Prostate gland (tissue), 2 donors: ENCODE data around the gene NBEA. TPM values are rescaled to one million over a fixed set of nuclear protein-coding genes. Genes with fewer than 3 reads are reported as not detected.

Experiments used
- DNase-seq: peaks from one replicate; pipeline ENCODE4 v3.0.0-alpha.2; 2019; ENCODE audit warnings: low spot score
- H3K27ac ChIP-seq, 2 donors: fragments of 200-600 bp; sonication (generic); 2 replicates each; pipeline ENCODE4 v1.5.1; 2017 to 2019
- H3K27me3 ChIP-seq: fragments of 200-600 bp; sonication (generic); replicated peaks from 2 replicates; pipeline ENCODE4 v1.5.1; 2019; ENCODE audit not compliant: insufficient read depth
- H3K36me3 ChIP-seq, 2 donors: fragments of 200-600 bp; sonication (generic); 1 replicate in 1 of 2; 2 replicates in 1 of 2; pipeline versions ENCODE4 v1.5.1 to v1.8.1; 2017 to 2019
- H3K4me1 ChIP-seq: fragments of 200-600 bp; sonication (generic); replicated peaks from 2 replicates; pipeline ENCODE4 v1.5.1; 2019
- H3K4me3 ChIP-seq, 2 donors: fragments of 200-600 bp; sonication (generic); 2 replicates each; pipeline ENCODE4 v1.5.1; 2017 to 2019
- H3K9me3 ChIP-seq: fragments of 200-600 bp; sonication (generic); 2 replicates; pipeline ENCODE4 v1.5.1; 2017
- POLR2A ChIP-seq: fragments of 450-650 bp; IDR thresholded peaks from one replicate; pipeline ENCODE4 v1.6.1; 2016; ENCODE audit warnings: antibody characterized with exemption, mild to moderate bottlenecking
- POLR2AphosphoS5 ChIP-seq: sonication (generic); formaldehyde crosslinking; IDR thresholded peaks from one replicate; pipeline ENCODE4 v1.6.1; 2017; ENCODE audit warnings: antibody characterized with exemption
- WGBS: methylation state at CpG from one replicate; pipeline ENCODE4 v1.1.5; 2018; 5-methylcytosine and 5-hydroxymethylcytosine counted together
- intact Hi-C: fragments of 100-400 bp; cut with DNase I; formaldehyde crosslinking; loops from one replicate; pipeline ENCODE4 v1.14.2; 2022
- total RNA-seq, 2 donors: library from RNA; depleted of rRNA; stranded (reverse); fragments of >200 nt; gene quantifications; one replicate each; pipeline ENCODE4 v1.1.0, GENCODE V29; 2016
- TF ChIP-seq, protein P1 (sequence below), 4 experiments: fragments of 200-600 bp in 2 of 4; fragments of 450-650 bp in 2 of 4; sonication (generic) in 2 of 4; IDR thresholded peaks; 1 replicate in 3 of 4; 2 replicates in 1 of 4; pipeline ENCODE4 v1.5.1; 2016 to 2019; ENCODE audit warnings: antibody characterized with exemption in 4 of 4, mild to moderate bottlenecking in 2 of 4, moderate library complexity in 2 of 4

NBEA gene
- total RNA-seq, 2 donors from 2014 or later = 13.6 to 16.9 TPM

DNA sequence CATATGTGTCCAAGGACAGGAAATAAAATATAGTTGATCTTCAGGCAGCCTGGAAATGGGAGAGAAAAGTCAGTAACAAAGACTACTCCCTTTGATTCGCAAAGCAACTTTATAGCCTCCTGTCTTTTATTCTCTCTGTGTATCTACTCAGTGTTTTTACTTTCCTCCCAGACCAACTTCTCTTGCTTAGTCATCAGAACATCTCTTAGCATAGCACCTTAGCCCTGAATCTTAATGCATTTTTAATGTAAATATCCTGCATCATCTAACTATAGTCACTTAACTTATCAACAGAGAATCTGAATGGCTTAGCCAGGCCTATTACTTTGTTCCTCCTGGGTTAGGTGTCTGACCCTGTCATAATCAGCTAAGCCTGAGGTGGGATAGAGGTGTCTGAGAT lies 296.2 kb downstream of the NBEA start:
- H3K4me1 ChIP-seq = no peaks in the 10 kb centered on the region
- TF ChIP-seq, protein P1, sequence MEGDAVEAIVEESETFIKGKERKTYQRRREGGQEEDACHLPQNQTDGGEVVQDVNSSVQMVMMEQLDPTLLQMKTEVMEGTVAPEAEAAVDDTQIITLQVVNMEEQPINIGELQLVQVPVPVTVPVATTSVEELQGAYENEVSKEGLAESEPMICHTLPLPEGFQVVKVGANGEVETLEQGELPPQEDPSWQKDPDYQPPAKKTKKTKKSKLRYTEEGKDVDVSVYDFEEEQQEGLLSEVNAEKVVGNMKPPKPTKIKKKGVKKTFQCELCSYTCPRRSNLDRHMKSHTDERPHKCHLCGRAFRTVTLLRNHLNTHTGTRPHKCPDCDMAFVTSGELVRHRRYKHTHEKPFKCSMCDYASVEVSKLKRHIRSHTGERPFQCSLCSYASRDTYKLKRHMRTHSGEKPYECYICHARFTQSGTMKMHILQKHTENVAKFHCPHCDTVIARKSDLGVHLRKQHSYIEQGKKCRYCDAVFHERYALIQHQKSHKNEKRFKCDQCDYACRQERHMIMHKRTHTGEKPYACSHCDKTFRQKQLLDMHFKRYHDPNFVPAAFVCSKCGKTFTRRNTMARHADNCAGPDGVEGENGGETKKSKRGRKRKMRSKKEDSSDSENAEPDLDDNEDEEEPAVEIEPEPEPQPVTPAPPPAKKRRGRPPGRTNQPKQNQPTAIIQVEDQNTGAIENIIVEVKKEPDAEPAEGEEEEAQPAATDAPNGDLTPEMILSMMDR (IDR thresholded peaks at IDR 0.05) = no peak
- TF ChIP-seq POLR2A = no peak
- no peak for TF ChIP-seq POLR2AphosphoS5
- H3K27ac ChIP-seq = no peak overlapping the region
- no peaks in the 10 kb centered on the region for H3K27me3 ChIP-seq
- no peaks in the 10 kb centered on the region for H3K9me3 ChIP-seq
- WGBS = 72% methylated on average over 1 of the region's 1 CpG
- H3K4me3 ChIP-seq = no peak overlapping the region
- intact Hi-C loops = no loop called here
- no peaks in the 10 kb centered on the region for H3K36me3 ChIP-seq
- DNase-seq = no peak

DNA sequence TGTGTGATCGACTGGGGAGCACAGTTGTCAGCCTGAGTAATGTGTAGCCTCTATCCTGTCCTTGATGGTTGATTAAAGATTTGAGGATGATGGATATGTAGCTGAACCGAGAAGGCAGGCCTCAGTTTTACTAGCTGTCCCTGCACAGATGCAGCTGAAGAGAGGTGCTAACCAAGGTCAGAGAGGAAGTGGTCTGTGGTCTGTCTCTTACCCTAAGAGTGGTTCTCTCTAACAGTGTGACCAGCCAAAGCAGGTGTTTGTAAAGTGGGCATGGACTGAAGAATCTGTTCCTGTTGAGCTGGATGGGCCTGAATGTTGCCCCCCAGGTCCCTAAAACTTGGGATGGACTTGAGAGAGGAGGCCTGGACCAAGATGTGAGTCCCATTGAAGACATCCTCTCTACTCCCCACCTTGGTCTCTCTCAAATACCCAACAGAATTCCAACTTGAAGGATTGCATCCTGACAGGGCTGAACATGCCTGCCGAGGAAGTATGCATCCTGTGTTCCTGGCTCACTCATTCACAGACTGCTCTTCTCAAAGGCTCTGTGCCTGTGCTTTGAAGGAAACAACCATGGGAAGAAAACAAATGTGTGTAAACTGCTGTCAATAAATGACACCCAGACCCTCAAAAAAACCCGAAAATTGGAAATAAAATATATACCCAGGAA lies 310.6 kb downstream of the NBEA start:
- WGBS = 78% methylated on average over 4 of the region's 4 CpGs
- H3K27ac ChIP-seq = no peak overlapping the region
- H3K9me3 ChIP-seq = no peaks in the 10 kb centered on the region
- no peaks in the 10 kb centered on the region for H3K27me3 ChIP-seq
- H3K4me3 ChIP-seq = no peak overlapping the region
- H3K36me3 ChIP-seq = no peaks in the 10 kb centered on the region
- TF ChIP-seq POLR2AphosphoS5 (no peak), POLR2A (no peak)
- TF ChIP-seq, protein P1 (IDR thresholded peaks at IDR 0.05) = no peak
- no peaks in the 10 kb centered on the region for H3K4me1 ChIP-seq
- intact Hi-C loops = no loop called here
- DNase-seq = no peak

DNA sequence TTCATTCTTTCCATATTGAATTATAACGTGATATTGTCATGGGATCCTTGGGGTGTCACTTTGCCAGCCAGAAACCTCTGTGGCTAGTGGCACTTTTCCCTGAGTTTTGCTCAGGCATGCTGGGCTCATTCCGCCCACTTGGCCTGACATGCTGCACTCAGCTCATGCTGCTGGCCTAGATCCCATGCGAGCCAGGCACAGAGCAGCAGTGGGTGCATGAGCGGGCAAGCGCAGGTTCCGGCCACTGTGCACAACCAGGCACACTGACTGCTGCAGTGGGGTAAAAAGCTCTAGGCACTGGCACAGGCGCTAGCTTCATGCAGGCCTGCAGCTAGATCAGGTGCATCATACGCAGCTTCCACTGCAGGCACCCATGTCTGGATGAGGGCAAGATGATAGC lies 313.2 kb downstream of the NBEA start:
- TF ChIP-seq, protein P1 (IDR thresholded peaks at IDR 0.05) = no peak
- TF ChIP-seq POLR2A = no peak
- TF ChIP-seq POLR2AphosphoS5 = no peak
- no peaks in the 10 kb centered on the region for H3K4me1 ChIP-seq
- H3K36me3 ChIP-seq = no peaks in the 10 kb centered on the region
- H3K4me3 ChIP-seq = no peak overlapping the region
- H3K27ac ChIP-seq = no peak overlapping the region
- intact Hi-C loops = no loop called here
- 68% methylated on average over 5 of the region's 8 CpGs for WGBS
- H3K27me3 ChIP-seq = no peaks in the 10 kb centered on the region
- H3K9me3 ChIP-seq = no peaks in the 10 kb centered on the region
- peak; percentile 23 for DNase-seq

DNA sequence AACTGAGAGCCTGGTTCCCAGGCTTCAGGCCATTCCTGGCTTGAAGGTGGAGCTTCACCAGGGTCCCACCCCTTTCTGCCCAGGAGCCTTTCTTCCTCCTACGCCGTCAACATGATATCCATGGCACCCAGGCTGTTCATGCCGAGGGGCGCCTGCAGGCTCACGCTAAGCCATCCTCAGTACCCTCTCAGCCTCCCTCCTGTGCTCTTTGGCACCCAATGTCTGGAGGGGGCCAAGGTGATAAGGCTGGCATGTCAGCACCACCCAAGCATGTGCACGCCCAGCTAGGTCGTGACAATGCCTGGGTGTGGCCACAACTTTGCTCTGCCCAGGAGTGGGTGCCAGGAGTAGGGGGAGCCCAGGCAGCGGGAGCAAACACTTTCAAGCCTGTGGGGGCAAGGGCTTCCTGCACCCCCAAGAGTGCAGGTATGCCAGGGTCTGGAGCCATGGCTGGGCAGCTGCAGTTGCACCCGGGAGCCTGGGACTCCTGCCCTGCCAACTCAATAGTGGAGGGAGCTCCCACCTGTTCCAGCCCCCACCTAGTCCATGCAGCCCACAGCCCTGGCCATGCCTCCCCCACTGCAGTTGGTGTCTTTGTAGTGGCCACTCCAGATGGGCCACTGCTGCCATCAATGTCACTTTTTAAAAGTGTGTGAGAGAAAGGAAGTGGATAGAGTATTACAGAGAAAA lies 314.5 kb downstream of the NBEA start:
- H3K27me3 ChIP-seq = no peaks in the 10 kb centered on the region
- 78% methylated on average over 9 of the region's 9 CpGs for WGBS
- TF ChIP-seq, protein P1 (IDR thresholded peaks at IDR 0.05) = no peak
- no peak for TF ChIP-seq POLR2A
- TF ChIP-seq POLR2AphosphoS5 = no peak
- no peaks in the 10 kb centered on the region for H3K36me3 ChIP-seq
- no peak overlapping the region for H3K27ac ChIP-seq
- no peaks in the 10 kb centered on the region for H3K9me3 ChIP-seq
- no peak for DNase-seq
- intact Hi-C loops = no loop called here
- no peak overlapping the region for H3K4me3 ChIP-seq
- no peaks in the 10 kb centered on the region for H3K4me1 ChIP-seq

DNA sequence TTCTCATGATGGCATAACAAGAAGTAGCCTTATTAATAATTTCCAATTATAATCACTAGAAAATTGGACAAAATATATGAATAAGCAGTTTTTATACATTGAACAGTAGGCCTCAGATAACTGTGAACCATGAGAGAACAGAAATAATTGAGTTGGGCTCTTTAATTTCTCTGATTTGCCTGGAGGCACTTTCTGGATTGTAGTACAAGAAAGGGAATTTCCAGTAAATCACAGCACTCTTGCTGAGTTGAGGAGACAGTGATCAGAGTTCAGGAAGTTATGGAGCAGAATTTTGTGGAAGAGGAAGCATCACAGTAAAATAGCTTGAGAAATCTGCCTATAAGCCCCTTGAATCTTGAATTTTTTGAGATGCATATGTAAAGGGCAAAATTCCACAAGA lies 318.2 kb downstream of the NBEA start:
- TF ChIP-seq POLR2AphosphoS5 = no peak
- TF ChIP-seq POLR2A = no peak
- TF ChIP-seq, protein P1 (IDR thresholded peaks at IDR 0.05) = no peak
- Histone ChIP-seq H3K9me3 (no peaks in the 10 kb centered on the region), H3K4me3 (no peak overlapping the region), H3K4me1 (no peaks in the 10 kb centered on the region), H3K27me3 (no peaks in the 10 kb centered on the region), H3K27ac (no peak overlapping the region), H3K36me3 (no peaks in the 10 kb centered on the region)
- intact Hi-C loops = no loop called here
- no peak for DNase-seq
